ENCODE measurements around the gene GBX1.

- TF ChIP-seq, protein P1, sequence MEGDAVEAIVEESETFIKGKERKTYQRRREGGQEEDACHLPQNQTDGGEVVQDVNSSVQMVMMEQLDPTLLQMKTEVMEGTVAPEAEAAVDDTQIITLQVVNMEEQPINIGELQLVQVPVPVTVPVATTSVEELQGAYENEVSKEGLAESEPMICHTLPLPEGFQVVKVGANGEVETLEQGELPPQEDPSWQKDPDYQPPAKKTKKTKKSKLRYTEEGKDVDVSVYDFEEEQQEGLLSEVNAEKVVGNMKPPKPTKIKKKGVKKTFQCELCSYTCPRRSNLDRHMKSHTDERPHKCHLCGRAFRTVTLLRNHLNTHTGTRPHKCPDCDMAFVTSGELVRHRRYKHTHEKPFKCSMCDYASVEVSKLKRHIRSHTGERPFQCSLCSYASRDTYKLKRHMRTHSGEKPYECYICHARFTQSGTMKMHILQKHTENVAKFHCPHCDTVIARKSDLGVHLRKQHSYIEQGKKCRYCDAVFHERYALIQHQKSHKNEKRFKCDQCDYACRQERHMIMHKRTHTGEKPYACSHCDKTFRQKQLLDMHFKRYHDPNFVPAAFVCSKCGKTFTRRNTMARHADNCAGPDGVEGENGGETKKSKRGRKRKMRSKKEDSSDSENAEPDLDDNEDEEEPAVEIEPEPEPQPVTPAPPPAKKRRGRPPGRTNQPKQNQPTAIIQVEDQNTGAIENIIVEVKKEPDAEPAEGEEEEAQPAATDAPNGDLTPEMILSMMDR (IDR thresholded peaks at IDR 0.05; ENCODE audit: low read depth, low read length) = no peak
- no peak for TF ChIP-seq EZH2phosphoT487 (IDR thresholded peaks at IDR 0.05; ENCODE audit: low read depth)
These were observed 26.7 kb upstream of the GBX1 start for GRCh38 chr7:151194188-151194587.
